Panc1 (cell line): ENCODE results near the gene NLRP1.

Experiments
- CTCF ChIP-seq: fragments of 450-650 bp; IDR thresholded peaks from 2 replicates; pipeline ENCODE4 v1.5.1; 2017; ENCODE audit warnings: mild to moderate bottlenecking
- POLR2AphosphoS5 ChIP-seq: IDR thresholded peaks from 2 replicates; pipeline ENCODE4 v1.6.1; 2012; ENCODE audit warnings: mild to moderate bottlenecking, low read depth, low read length, moderate library complexity

DNA sequence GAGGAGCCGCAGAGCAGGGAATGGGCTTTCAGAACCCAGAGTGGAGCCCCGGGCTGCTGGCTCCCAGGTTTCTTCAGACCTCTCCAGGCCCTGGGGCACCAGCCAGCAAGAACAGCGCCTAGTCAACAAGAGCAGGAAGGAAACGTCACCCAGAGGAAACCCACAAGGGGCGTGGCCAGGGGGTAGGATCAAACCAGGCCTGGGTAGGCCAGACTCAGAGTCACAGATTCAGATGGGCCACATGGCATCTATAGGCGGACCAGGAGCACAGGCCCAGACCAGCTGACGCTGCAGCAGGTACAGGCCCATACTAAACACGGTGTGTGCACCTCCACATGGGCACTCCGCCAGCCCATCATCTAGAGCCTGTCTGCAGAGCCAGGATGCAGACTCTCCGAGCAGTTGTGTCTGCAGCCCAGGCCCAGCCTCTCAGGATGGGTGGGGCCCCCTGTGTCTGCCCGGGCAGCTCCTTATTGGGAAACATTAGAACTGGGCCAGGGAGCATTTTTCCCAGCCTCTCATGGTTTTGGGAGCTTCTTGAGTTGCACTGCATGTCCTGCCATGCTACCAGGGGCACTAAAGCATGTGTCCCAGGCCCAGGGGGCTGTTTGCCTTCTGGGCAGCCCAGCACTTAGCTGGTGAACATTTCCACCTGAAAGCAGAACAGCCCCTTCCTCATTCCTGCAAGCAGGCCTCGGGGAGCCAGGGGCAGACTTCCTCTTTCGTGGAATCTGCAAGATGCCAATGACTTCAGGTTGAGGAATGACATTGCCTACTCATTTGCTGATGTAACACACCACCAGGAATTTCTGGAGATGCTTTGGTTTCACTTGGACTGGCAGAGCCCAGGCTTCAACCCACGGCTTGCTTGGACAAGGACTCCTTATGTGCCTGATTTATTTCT lies at the start of gene NLRP1:
- TF ChIP-seq CTCF (no peak), POLR2AphosphoS5 (no peak)
